ENCODE data around the gene HSFX2. TPM values are rescaled to one million over a fixed set of nuclear protein-coding genes. Genes with fewer than 3 reads are reported as not detected.

HSFX2 gene
- polyA plus RNA-seq, 3 donors, result 0.54 to 1.0 (median 0.71) TPM

Other genes with a start within 250 kb of the HSFX2 start
- 10 to 100 TPM; 29.4 to 33.0 (median 32.5) TPM for gene IDS, start 90.0 kb downstream of the HSFX2 start, polyA plus RNA-seq (ENCODE audit: insufficient read length in 3 of 3)
- 10 to 100 TPM; 18.3 to 23.0 (median 22.5) TPM for gene EOLA1, start 54.3 kb downstream of the HSFX2 start, polyA plus RNA-seq (ENCODE audit: insufficient read length in 3 of 3)
- gene HSFX3, start 45.4 kb downstream of the HSFX2 start, polyA plus RNA-seq (ENCODE audit: insufficient read length in 3 of 3), result not detected
- gene MAGEA9B, start 7.9 kb downstream of the HSFX2 start, polyA plus RNA-seq (ENCODE audit: insufficient read length in 3 of 3), result not detected
- 10 to 100 TPM; 41.2 to 45.7 (median 44.6) TPM for gene TMEM185A, start 36.5 kb upstream of the HSFX2 start, polyA plus RNA-seq (ENCODE audit: insufficient read length in 3 of 3)
- not detected for gene MAGEA11, start 116.7 kb upstream of the HSFX2 start, polyA plus RNA-seq (ENCODE audit: insufficient read length in 3 of 3)
- gene HSFX1, start 178.8 kb upstream of the HSFX2 start, polyA plus RNA-seq (ENCODE audit: insufficient read length in 3 of 3), result 1 to 10 TPM; 1.4 to 1.9 (median 1.5) TPM
- gene MAGEA9, start 186.6 kb upstream of the HSFX2 start, polyA plus RNA-seq (ENCODE audit: insufficient read length in 3 of 3), result not detected